A549 treated with DMSO at 1 μM for 4 hours (cell line): ENCODE data around the gene GSTA5. TPM values are rescaled to one million over a fixed set of nuclear protein-coding genes. Genes with fewer than 3 reads are reported as not detected.

Experiments
- total RNA-seq: library from RNA; stranded (reverse); fragments of 200-300 nt; extraction: Qiagen RNA extraction; gene quantifications from 5 replicates; pipeline ENCODE4 v1.2.3, GENCODE V29; 2022; ENCODE audit warnings: low read depth

GSTA5 gene
- not detected in 5 replicates for total RNA-seq

DNA sequence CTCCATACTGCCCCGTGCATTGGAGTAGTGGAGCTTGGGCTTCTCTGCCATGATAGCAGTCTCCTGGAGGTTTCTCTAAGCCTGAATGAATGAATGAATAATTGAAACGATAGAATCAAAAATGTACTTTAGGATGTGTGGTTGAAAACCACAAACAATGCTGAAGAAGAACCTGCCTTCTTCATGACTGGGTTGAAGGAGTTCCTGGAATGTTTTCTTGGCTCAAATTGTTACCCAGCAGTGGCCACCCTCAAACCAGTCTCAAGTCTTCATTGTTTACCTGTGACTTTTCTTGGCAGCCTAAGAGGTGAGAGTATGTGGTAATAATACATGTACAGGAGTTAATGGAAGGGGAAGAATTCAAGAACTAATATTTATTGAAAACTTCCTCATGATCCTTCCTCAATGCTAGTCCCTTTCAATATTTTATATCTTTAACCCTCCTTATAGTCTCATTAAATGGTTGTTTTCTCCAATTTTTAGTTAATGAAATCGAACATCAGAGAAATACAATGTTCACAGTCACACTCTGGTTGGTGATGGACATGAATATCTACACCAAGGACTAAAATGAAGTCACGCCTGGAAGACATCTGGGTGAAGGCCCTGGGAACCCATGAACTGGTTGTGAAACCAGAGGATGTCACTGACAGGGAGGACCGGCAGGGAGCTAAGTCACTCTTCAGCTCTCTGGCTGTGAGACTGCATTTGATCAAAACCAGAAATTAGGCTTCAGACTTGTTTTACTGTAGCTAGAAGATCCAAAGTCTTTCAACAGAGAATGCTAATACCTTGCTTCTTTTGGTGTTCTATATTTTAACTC lies at the start of gene GSTA5:
TSS of gene GSTA5 (minus strand) at position 51 of the 823 bp plus-strand sequence.

GRCh38 chr6:52803668-52804255 lies 36.9 kb downstream of the GSTA5 start, which contains the start of gene GSTA1:
TSS of gene GSTA1 (minus strand) at chr6:52803816. CDS start at chr6:52799267, 4,549 bp downstream.

Other genes with a start within 250 kb of the GSTA5 start
- 35.1 to 47.4 TPM (median 40.0 TPM) in 5 replicates for gene TMEM14A, start 169.7 kb downstream of the GSTA5 start, total RNA-seq
- gene GSTA2, start 77.3 kb downstream of the GSTA5 start, total RNA-seq: 0.06 to 0.17 TPM in 2 of 5 replicates, not detected in the others
- gene GSTA1, start 37.0 kb downstream of the GSTA5 start, total RNA-seq: not detected in 5 replicates
- gene GSTA3, start 68.9 kb upstream of the GSTA5 start, total RNA-seq: not detected in 5 replicates
- gene GSTA4, start 154.5 kb upstream of the GSTA5 start, total RNA-seq: 7.5 to 9.5 TPM (median 9.2 TPM) in 5 replicates
- gene CILK1, start 221.0 kb upstream of the GSTA5 start, total RNA-seq: 2.5 to 3.5 TPM (median 3.1 TPM) in 5 replicates
- gene FBXO9, start 224.6 kb upstream of the GSTA5 start, total RNA-seq: 32.1 to 41.1 TPM (median 34.9 TPM) in 5 replicates